ENCODE data around the gene KLHL3. TPM values are rescaled to one million over a fixed set of nuclear protein-coding genes. Genes with fewer than 3 reads are reported as not detected.

The KLHL3 gene
- total and polyA plus RNA-seq, 9 of the 15 experiments (the other 6 are each of a cell fraction or from before 2014, with no cell fraction given), result under 0.01 to 1.5 (median 0.22) TPM

GRCh38 chr5:137615171-137615775 is 120.6 kb downstream of the KLHL3 start:
- CTCF ChIA-PET (ENCODE audit: low intra/inter-chr PET ratio), result no interaction called here
- Histone ChIP-seq H3K9me1 (ENCODE audit: control insufficient read depth, insufficient read depth, low read length) (no peaks in the 10 kb centered on the region), H3K4me3 (no peak overlapping the region), H3K4me2 (ENCODE audit: insufficient read depth, low read length) (no peak overlapping the region), H4K20me1 (replicated peaks; ENCODE audit: control insufficient read depth, insufficient read depth, low read length) (peaks cover 7% of the 10 kb centered on the region; the same call in 1 of the 2 replicates), H3K9me3 (replicated peaks; ENCODE audit: control insufficient read depth, insufficient read depth, low read depth, low read length) (no peaks in the 10 kb centered on the region), H3K27ac (ENCODE audit: extremely low read depth, low read depth, low read length) (no peak overlapping the region), H2AFZ (ENCODE audit: low read depth, low read length) (no peak overlapping the region), H3K36me3 (ENCODE audit: control insufficient read depth, insufficient read depth, low read length) (no peaks in the 10 kb centered on the region), H3K9ac (ENCODE audit: insufficient read depth in 1 of 2, low read depth in 2 of 2, low read length in 2 of 2) (no peak overlapping the region), H3K79me2 (ENCODE audit: control insufficient read depth, insufficient read depth, low read length) (no peaks in the 10 kb centered on the region), H3K27me3 (ENCODE audit: control insufficient read depth in 2 of 2, insufficient read depth in 2 of 2, low read length in 2 of 2) (peaks cover 0 to 21% of the 10 kb centered on the region in 2 experiments; a peak in 2 of 5 replicates), H3K4me1 (replicated peaks in 1 of 2; ENCODE audit: control insufficient read depth in 2 of 2, insufficient read depth in 2 of 2, low read length in 2 of 2) (no peaks in the 10 kb centered on the region)
- POLR2A ChIA-PET, result interaction anchor here (0.6 to 0.8 kb wide), 3 partner anchors 10 to 1229 kb away, joined by 3 read pairs; no protein-coding TSS in a partner anchor
- intact Hi-C loops (cut with micrococcal nuclease), result no loop called here
- 6% methylated on average over 2 of the region's 5 CpGs for WGBS (ENCODE audit: insufficient coverage, low coverage, missing lambda C conversion rate)
- BruUV-seq (replicated peaks), result no TSS peak
- DNase-seq (ENCODE audit: extremely low read depth in 1 of 4, low spot score in 3 of 4), result no peak
- in situ Hi-C loops (cut with MboI), result no loop called here
- FAIRE-seq, result no peak
- no peak for ATAC-seq
- TF ChIP-seq ATF4 (CRISPR knock-in tag; IDR thresholded peaks at IDR 0.05) (no peak), ZFX (CRISPR knock-in tag; IDR thresholded peaks at IDR 0.05) (no peak), ZKSCAN8 (CRISPR knock-in tag; IDR thresholded peaks at IDR 0.05) (no peak), KAT2B (IDR thresholded peaks at IDR 0.05; ENCODE audit: low read depth, low read length) (no peak), RNF219 (CRISPR knock-in tag; IDR thresholded peaks at IDR 0.05) (no peak), HBP1 (CRISPR knock-in tag; IDR thresholded peaks at IDR 0.05) (no peak), ADNP (tag; IDR thresholded peaks at IDR 0.05) (no peak), BACH1 (tag; IDR thresholded peaks at IDR 0.05) (no peak), E2F6 (IDR thresholded peaks at IDR 0.05; ENCODE audit: borderline replicate concordance in 1 of 2, extremely low read depth in 1 of 2, insufficient read depth in 1 of 2, insufficient read length in 1 of 2, low read depth in 1 of 2, low read length in 1 of 2, poor library complexity in 1 of 2, severe bottlenecking in 1 of 2) (no peak), CBX5 (IDR thresholded peaks at IDR 0.05; ENCODE audit: borderline replicate concordance, low read depth) (no peak), ZC3H4 (CRISPR knock-in tag; IDR thresholded peaks at IDR 0.05; ENCODE audit: borderline replicate concordance) (no peak), ZBTB7A (IDR thresholded peaks at IDR 0.05; ENCODE audit: borderline replicate concordance, control insufficient read depth, low read depth, low read length) (no peak), HIVEP1 (CRISPR knock-in tag; IDR thresholded peaks at IDR 0.05) (no peak), MBD1 (CRISPR knock-in tag; IDR thresholded peaks at IDR 0.05) (no peak)
